GM18861 (cell line): ENCODE results near the gene C19orf33.

Source experiments
- ATAC-seq: cut with Tn5 transposase; IDR thresholded peaks from one replicate; pipeline ENCODE4 v1.9.1; 2021; ENCODE audit not compliant: unreplicated experiment

Gene C19orf33

DNA sequence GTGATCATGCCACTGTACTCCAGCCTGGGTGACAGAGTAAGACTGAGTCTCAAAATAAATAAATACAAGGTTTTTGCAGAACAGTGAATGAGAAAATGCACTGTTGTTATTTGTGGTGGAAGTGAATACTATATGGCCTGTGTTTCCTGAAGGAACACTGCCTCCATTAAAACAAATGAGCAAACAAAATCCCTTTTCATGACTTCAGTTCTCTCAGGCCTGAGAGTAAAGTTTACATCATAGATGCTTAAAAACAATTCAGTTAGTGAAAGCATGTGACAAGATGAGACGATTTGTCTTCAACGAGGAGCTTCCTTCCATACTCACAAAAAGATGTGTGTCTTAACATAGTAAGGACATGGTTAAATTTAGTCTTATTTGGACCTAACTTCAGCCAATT is 25.3 kb upstream of the C19orf33 start:
- no peak for ATAC-seq

DNA sequence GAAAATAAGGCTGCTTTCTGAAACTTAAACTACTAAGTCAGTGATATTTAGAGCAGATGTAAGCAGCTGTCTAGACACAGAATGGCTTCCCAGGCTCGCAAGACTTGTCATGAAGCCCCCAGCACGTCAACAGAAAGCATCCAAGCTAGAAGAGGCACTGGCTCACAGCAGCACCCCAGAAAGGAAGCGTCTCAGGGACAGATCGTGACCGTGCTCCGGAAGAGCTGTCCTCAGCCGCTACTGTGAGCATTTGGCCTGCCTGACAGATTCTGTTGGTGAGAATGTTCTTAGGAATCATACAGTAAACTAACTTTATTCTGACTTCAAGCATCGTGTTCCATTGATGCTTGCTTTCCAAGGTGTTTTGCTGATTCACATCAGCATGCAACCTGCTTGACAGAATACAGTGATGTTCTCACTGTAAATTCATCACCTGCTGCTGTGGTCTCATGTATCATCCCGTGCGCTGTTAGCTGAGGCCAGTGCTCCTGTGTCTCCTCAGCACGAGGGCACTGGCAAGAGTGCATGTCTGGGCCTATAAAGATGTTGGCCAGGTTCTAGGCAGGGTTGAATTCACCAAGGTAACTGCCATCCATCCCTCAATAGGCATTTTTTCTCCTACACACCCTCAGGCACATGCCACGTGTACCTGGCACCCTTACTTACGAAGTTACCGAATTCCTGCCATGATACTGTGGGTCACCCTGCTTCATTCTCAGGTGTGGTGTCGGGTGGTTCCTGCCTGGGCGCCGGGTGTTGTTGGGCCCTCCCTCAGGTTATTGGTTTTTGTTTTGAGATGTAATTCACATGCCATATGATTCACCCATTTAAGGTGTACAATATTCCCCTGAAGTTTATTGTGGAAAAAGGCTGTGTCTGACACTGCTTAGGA is 23.8 kb upstream of the C19orf33 start:
- no peak for ATAC-seq

DNA sequence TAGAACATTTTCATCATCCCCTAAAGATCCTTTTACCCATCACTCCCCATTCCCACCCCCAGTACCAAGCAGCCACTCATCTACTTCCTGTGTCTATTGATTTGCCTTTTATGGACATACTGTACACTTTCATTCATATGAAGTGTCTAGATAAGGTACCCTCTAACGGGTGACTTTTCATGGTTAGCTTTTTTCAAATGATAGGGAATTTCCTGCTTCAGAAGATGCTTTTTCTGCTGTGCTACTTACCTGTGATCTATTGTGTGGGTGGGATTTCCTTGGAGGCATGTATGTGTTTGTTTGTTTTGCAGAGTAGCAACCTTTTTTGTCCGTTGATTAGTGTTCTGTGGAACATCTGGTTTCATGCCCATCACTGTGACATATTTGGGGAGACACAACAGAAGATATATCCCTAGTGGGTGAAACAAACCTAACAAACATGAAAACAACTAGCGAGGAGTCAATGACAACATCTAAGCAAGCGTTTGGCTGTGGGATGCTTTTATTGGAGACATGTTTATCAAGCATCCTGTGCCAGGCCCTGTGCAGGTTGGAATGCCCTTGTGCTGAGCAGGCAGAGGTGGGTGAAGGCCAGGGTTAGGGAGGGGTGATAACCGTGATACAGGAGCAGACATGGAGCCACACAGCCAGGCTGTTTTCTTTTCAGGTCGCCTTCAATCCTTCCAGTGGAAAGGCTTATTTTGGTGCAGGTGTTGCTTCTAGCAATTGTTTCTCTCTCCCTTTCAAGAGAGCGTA is 22.1 kb upstream of the C19orf33 start:
- ATAC-seq, result no peak

DNA sequence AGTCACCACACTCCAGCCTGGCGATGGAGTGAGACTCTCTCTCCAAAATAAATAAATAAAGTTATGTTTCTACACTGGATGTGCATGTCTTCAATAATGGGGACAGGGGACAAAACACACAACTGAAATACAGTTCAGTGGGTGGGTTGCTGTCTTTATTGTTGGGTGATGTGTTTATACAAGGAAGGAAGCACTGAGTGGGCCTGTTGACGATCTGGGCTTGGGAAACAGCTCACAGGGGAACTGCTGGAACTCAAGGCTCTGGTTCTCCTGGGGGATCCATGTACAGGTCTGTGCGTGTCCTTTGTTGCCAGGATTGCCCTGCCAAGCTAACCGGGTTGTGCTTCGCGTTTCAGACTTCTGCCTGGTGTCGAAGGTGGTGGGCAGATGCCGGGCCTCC is 20.8 kb upstream of the C19orf33 start:
- no peak for ATAC-seq

DNA sequence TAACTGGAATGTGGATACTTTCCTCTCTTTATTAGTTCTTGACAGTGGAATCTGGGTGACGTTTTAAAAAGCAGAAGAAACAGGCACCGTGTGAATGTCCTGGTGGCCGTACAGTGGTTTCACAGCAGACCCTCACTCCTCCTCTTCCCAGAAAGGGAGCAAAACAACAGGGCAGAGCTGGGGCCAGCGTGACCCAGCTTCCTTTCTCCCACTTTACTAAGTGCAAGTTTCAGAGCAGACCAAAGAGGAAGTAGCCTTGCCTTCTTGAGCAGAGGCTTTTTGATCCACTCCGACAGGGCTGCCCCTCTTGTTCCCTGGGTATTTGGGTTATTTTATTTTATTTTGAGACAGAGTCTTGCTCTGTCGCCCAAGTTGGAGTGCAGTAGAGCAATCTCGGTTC is 19.6 kb upstream of the C19orf33 start:
- ATAC-seq, result no peak

DNA sequence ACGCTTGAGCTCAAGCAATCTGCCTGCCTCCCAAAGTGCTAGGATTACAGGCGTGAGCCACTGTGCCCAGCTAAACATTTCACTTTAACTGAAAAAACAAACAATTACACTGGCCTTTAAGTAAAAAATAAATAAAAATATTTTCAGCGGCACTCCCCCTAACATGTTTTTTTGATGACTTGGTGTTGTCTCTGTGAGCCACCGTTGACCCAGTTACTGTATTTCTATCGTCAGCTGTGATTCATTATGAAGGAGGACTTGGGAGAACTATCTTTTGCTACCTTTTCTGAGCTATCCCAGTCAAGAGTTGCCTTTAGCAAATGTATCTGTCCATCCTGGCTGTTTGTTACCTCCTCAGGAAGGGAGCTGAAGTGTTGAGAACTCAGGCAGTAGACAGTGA is 18.5 kb upstream of the C19orf33 start:
- no peak for ATAC-seq

DNA sequence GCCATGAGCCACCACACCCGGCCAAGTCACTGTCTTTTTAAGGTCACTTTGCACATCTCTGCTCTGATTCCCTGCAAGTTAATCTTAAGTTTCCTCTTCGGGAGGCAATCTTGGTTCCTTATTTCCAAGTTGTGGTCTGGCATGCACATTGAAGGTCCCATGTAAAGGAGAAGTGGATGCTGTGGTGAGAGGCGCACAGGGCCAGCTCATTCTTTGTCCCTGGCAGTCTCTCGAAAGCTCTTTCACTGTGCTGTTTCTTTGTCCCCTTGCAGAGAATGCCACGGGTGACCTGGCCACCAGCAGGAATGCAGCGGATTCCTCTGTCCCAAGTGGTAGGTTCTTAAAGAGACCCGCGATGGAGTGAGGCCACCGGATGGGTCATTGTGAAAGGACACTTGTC is 16.4 kb upstream of the C19orf33 start:
- no peak for ATAC-seq

DNA sequence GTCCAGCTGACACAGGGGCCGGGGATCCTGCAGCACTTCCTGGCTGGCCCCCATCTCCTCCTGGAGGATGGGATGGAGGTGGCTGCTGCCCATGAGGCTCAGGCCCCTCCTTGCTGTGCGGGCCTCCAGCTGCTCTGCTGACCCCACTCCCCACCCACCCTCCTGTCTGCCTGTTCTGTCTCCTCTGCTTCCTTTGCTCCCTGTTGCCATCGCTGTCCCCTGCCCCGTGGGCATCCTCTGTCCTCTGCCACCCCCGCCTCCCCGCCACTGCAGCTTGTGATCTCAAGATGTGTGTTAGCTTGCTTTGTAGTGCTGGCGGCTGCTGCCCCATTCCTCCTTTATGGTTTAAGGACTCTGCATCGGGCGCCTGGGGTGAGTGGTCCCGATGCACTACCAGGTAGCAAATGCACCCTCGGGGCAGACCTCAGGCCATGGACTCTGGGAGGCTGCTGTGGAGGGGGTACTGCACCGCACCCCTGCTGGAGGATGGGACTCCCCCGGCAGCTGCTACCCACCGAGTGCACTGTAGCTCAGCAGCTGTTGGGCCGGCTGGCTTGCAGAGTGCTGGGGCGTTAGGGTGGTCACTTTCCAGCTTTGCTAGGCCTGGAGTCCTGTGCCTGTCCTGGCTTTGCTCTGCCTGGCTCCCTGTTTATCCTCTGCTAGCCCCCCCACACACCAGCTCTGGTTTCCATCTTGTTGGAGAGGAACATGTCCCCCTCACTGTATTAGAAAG is 15.8 kb upstream of the C19orf33 start:
- no peak for ATAC-seq

DNA sequence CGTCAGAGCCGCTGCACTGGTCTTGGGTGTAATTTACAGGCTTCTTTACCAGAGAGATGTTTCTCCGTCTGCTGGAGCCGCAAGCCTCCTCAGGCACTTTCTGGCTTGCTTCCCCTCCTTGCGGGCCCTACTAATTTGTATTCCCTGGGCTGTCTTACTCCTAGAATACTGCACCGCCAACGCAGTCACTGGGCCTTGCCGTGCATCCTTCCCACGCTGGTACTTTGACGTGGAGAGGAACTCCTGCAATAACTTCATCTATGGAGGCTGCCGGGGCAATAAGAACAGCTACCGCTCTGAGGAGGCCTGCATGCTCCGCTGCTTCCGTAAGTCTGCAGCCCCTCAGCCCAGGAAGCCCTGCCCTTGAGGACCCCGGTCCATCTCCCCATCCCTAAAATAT is 14.1 kb upstream of the C19orf33 start:
- ATAC-seq, result no peak

DNA sequence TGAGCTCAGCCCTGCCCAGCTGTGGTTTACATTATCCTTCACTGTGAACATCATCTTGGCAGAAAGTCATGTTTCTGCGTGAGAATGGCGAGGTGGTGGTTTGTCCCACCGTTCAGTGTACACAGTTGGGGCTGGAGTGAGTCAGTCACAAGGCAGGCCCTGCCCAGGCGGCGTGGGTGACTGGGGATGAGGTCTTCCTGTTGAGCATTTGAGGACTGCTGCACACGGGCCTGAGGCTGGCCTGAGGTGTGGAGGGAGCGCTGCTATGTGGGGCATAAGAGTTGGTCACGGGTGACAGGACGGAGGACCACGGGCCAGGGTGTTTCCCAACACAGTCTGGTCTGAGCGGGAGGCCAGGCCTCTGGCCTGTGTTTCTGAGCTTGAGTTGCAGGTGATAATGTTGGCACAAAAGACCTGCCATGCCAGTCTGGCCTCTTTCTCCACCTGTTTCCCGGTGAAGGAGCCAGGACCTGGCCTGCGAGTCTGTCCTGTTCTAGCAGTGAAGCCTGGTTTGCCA is 13.4 kb upstream of the C19orf33 start:
- no peak for ATAC-seq

DNA sequence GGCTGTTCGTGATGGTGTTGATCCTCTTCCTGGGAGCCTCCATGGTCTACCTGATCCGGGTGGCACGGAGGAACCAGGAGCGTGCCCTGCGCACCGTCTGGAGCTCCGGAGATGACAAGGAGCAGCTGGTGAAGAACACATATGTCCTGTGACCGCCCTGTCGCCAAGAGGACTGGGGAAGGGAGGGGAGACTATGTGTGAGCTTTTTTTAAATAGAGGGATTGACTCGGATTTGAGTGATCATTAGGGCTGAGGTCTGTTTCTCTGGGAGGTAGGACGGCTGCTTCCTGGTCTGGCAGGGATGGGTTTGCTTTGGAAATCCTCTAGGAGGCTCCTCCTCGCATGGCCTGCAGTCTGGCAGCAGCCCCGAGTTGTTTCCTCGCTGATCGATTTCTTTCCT is 12.2 kb upstream of the C19orf33 start:
- ATAC-seq, result no peak

DNA sequence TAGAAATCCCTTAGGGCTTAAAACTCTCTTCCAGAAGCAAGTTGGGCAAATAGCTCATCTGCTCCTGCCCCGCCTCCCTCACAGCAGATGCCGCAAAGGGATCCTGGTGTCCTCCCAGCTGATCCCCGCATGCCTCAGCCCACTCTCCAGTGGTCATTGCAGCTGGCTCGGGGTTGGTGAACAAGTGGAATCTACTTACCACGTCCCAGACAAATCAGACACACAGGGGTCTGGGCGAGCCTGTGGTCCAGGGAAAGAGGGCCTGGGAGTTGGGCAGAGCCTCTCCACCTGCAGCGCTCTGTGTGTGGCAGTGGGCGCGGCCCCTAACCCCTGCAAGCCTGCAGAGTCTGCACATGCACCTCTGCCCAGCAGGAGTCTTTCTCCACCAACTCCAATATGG is 10.8 kb upstream of the C19orf33 start:
- ATAC-seq, result no peak

DNA sequence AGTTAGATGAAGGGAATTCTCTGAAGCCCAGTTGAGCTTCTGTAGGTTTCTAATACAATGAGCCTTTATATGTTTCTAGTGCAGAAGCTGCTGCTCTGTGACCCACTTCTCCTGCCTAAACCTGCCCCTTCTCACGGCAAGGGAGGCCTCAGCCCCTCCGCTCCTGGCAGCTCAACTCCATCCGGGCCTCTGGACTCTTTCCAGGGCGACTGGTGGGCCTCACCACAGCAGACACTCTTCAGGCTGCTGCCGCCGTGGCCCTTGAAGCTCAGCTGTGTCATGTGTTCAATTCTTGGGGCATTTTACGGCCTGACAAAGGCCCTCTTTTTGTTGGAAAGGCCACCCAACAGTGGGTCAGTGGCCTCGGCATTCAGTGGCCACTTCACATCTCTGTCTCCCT is 10.0 kb upstream of the C19orf33 start:
- ATAC-seq, result no peak

DNA sequence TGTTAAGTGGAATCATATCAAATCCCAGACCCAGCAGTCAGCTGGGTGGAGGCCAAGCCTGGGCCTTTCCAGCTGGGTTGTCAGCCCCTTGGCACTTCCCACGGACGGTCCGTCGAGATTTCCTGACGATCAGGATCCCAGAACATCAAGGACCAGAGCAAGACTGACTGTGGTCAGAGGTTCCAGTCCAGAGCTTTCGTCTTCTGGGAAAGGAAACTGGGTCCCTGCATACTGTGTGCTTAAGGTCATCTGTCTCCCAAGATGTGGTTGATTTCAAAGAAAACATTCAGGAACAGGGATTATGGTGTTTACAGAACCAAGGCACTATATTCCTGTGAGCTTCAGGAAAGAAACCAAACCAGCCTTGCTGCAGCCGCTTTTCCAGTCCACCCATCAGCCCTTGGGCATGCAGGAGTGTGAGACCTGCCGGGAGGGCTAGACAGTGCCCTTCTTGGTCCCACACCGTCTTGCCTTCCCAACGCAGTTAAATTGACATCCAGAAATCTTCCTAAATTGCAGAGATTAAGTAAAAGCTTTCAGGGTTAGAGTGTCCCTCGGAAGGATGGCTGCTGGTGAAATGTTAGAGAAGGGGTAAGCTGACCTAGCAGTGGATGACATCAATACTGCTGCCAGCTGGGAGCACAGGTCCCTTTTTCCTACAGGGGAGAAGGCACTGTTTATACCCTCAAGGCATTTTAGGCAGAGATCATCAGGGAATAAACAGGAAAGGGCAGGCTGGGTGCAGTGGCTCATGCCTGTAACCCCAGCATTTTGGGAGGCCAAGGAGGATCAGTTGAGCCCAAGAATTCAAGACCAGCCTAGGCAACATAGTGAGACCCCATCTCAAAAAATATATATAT is 5.0 kb upstream of the C19orf33 start:
- ATAC-seq, result no peak

DNA sequence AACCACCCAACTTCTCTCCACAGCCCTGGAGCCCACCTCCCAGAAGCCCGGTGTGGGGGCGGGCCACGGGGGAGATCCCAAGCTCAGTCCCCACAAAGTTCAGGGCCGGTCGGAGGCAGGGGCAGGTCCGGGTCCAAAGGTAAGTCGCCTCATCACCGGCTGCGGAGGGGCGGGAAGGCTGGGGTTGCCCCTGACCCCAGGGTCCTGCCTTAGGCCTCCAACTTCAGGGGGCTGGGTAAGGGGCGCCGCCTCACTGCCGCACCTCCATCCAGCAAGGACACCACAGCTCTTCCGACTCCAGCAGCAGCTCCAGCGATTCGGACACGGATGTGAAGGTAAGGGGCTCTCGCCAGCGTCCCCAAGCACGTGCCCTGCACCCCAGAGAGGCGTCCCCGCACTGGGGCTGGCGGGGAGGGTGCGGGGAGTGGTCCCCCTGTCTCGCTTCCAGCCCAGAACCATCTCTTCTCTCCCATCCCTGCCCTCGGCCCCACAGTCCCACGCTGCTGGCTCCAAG is 358 bp downstream of the C19orf33 start:
- no peak for ATAC-seq

DNA sequence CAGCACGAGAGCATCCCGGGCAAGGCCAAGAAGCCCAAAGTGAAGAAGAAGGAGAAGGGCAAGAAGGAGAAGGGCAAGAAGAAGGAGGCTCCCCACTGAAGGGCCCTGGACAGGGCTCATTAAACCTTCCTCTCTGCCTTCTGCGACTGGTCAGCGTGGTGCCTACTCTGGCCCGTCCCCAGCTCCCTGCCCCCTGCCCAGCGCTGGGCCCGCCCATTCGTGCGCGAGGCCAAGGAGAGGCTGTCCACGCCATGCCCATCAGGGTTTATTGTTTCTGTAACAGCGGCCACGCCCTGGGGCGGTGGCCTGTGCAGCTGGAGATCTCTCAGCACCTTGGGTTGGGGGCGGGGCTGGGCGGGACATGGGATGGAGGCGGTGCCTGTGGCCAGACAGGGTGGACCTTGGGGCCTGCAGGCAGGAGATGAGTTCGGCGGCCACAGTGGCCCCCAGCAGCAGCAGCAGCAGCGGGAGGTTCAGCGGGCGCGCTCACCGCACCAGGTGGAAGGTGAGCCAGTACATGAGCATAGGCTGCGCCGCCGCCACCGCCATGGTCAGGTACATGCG is 897 bp downstream of the C19orf33 start:
- ATAC-seq, result no peak

DNA sequence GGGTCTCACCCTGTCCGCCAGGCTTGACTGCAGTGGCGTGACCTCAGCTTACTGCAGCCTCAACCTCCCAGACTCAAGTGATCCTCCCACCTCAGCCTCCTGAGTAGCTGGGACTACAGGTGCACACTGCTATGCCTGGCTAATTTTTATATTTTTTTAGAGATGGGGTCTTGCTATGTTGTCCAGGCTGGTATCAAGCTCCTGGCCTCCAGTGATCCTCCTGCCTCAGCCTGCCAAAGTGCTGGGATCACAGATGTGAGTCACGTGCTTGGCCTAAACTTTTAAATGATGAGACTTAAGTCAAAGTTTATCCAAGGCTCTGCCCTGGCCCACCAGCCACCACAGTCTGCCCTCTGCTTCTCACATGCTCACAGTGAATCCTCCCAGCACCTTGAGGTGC is 2.2 kb downstream of the C19orf33 start:
- ATAC-seq, result no peak

DNA sequence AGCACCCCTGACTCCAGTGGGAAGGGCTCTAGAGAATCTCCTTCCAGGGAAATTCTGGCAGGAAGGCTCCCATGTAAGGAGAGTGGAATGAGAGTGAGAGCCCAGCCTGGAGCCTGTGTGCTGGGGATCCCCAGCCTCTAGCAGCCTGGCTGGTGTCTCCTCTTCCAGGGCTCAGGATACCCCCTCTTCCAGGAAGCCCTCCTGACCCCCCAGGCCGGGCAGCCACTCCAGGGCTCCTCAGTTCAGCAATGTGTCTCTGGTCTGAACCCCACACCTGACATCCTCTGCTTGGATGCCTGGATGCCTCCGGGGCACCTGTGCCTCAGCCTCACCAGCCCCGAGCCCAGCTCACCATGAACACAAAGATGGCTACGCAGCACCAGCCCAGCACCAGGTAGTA is 3.0 kb downstream of the C19orf33 start:
- ATAC-seq, result no peak

DNA sequence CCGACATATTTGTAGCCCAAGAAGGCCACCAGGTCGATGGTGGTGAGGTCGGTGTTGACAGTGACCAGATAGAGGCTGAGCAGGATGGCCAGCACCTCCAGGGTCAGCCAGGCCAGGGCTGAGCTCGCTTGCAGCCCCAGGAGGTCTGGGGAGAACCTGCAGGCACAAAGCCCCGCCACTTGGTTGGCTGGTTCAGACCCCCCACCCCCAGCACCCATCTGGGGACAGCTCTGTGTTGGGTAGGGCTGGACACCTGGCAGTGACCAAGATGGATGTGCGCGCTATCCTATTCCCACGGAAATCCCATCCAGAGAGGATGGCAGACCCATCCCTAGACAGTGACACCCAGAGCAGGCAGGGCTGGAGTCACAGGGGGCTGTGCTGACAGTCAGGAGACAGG is 3.5 kb downstream of the C19orf33 start:
- no peak for ATAC-seq
